Fibroblast of gingiva (primary cell): Measurements from ENCODE around the gene SP2.
A peak's percentile ranks its signal among the peaks of the same experiment; 100 is the strongest.
"Not testable (repeated sequence)": the region's sequence is repeated elsewhere in the genome, so short reads cannot be mapped to it uniquely, and the experiment has no call there.

Experiments used
- DNase-seq: peaks from one replicate; pipeline ENCODE4 v3.0.0-alpha.2; 2011; ENCODE audit warnings: low read depth

The SP2 gene

DNA sequence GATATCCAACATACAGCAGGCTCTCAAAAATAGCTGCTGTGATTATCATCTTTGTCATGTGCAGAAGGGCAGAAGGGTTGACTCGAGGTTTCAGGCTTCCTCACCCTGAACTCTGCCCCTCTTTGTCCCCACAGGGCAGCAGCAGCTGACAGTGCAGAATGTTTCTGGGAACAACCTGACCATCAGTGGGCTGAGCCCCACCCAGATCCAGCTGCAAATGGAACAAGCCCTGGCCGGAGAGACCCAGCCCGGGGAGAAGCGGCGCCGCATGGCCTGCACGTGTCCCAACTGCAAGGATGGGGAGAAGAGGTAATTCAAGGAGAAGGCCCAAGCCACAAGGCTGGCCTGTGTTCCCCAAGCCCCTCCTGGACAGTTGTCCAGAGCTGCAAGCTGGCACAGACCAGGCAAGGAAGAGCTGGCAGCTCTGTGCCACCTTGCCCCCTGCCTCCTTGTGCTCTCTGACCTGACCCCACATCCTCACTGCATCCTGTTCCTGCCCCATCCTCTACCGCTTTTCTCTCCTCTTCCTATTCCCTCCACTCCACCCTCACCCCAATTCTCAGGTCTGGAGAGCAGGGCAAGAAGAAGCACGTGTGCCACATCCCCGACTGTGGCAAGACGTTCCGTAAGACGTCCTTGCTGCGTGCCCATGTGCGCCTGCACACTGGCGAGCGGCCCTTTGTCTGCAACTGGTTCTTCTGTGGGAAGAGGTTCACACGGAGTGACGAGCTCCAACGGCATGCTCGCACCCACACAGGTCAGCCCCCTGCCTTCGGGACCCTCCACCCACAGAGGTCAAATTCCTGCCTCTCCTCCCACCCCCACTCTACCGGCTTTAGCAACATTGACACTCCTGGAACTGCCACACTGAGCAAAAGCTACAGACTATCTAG is 29.0 kb downstream of the SP2 start:
- DNase-seq = no peak

DNA sequence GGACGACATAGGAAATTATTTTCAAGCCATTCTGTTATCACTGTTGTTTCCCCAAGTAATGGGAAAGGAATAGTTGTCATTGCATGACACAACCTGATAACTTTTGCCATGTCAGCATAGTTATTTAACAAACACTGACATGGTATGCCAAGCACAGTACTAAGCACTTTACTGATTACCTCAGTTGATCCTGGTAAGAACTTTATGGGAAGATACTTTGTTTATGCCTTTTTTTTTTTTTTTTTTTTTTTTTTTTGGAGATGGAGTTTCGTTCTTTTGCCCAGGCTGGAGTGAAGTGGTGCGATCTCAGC is 29.6 kb downstream of the SP2 start:
- DNase-seq = no peak

DNA sequence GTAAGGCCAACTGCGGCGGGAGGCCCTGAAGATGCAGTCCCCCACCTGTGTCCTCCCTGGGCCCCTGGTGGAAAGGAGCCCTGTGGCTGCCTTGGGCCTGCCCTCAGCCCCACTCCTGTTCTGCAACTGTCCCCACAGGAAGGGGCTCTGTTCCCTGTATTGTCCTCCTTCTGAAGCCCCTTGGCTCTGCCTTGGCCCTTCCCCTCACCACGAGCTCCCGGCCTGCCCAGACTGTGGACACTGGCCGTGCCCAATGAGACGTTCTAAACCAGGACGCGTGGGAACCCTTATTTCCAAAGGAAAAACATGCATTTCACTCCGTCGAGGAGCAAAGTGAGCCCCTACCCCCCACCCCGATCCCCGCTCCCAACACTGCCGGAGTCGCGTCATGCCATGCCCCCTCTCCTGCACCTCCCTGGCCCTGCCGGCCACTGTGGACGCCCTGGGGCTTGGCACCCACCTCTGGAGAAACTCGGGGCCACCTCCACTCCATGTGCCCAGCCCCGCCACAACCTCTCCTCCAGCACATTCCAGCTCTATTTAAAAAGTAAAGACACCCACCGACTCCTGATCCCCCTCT is 31.9 kb downstream of the SP2 start:
- no peak for DNase-seq

DNA sequence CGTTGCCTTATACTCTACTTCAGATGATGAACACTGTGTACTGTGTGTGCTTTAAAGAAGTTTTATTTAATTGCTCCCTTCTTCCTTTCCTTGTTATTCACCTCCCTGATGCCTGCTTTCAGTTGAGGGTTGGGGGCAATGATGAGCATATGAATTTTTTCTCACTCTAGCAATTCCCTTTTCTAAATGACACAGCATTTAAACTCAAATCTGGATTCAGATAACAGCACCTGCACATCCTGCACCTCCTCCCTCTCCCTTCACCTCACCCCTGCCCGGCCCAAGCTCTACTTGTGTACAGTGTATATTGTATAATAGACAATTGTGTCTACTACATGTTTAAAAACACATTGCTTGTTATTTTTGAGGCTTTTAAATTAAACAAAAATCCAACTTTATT is 32.4 kb downstream of the SP2 start:
- no peak for DNase-seq

DNA sequence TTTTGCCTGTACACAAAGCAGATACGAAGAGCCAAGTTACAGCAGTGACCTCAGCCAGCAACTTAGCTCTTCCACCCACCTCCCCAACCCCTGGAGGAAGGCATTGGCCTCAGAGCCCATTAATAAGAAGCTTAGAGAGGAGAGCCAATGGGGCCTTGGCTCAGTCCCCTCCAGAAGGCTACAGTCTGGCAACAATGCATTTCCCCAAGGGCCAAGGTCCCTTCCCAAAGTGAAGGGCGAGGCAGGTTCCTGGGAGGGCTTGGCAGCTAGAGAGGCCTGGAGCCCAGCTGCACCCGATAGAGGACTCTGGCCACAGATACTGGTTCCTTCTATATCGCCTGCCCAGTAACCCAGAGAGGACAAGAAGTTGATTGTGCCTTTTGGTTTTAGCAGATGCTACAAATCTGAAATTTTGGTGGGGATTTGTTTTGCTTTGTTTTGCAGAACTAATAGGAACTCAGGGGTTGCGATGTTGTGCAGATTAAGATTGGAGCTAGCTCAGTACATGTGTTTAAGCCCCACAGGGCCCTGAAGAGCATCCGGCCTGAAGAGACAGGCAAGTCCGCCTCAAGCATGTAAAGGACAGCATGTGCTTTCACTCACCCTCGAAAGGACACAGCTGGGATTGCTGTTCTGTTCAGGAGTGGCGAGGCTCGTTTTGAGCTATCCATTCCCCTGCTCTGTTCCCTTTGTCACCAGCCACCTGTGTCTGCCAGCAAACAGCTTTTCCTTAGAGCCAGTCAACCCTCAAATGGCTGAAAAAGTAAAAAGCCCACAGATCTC is 33.4 kb downstream of the SP2 start:
- DNase-seq = no peak

DNA sequence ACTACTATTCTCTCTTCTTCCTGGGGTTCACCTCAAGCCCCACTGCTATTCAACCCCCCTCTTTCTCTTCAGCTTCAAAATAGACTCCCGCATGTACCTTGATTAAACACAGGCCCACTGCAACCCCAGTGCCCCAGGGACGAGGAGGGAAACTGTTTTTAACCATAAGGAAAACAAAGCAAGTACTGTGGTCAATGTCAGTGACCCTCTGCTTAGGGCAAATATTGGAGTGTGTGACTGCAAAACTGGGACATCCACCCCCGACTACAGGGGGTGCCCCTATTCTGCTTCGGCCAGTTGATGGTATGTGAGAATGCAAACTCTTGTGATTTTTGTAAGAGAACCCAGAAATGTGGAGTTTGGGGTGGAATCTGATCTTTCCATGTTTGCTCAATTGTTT is 35.8 kb downstream of the SP2 start:
- DNase-seq = peak; percentile 8

DNA sequence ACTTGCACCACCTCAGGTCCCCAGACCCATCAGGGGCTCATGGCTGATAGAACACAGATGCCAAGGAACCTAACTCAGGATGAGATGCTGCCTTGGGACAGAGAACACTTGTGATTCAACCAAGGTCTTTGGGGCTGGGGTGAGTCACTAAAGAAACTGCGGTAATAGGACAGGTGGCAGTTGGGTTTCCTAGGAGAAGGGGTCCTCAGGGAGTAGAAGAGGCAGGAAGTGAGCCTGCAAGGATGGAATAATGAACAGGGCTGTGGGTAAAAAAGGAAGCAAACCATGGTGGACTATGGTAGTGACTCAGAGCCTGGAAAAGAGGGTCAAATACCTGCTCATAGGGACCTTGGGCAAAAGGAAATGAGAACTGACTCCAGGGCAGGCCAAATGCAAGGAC is 38.8 kb downstream of the SP2 start:
- DNase-seq = no peak

DNA sequence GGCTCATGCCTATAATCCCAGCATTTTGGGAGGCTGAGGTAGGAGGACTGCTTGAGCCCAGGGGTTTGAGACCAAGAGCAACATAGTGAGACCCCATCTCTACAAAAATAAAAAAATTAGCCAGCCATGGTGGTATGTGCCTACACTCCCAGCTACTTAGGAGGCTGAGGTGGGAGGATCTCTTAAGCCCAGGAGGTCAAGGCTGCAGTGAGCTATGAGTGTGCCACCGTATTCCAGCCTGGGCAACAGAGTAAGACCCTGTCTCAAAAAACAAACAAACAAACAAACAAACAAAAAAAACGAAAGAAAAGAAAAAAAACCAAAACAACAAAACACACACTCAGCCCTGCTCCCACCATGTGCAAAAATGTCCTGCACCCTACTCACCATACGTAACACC is 39.4 kb downstream of the SP2 start:
- not testable (repeated sequence) for DNase-seq

DNA sequence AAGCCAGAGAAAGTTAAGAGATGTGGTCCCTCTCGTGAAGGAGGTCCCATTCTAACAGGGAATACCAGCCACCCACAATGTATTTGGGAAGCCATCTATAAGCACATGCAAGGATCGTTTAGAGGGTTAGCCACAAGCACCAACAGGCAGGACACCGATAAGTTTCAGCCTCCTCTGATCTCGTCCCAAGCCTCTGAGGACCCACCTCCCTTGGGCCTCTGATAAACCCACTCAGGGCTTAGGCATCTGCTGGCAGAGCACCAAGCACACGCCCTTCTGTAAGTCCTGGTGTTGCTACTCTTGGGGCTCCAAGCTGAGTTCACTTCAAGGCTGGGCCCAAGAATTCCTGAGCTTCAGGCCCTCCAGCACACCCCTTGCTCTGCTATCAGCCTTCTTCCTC is 39.9 kb downstream of the SP2 start:
- DNase-seq = peak; percentile 22

DNA sequence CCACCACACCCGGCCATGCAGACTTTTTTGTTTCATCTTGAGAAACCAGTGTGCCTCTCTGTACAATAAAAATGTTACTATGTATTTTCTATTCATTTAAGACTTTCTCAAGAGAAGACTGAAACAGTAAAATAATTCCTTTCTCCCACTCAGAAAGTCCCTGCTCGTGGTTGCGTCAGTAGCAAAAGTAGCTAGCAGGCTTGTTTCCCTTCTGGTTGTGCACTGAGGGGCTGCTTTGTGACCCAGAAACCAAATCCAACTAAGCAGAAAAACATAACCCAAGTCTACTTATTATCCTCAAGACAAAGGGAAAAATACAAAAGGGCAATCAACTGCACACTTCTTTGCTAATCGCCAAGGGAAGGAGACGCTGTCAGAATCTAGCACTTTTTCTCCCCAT is 41.9 kb downstream of the SP2 start:
- DNase-seq = no peak

DNA sequence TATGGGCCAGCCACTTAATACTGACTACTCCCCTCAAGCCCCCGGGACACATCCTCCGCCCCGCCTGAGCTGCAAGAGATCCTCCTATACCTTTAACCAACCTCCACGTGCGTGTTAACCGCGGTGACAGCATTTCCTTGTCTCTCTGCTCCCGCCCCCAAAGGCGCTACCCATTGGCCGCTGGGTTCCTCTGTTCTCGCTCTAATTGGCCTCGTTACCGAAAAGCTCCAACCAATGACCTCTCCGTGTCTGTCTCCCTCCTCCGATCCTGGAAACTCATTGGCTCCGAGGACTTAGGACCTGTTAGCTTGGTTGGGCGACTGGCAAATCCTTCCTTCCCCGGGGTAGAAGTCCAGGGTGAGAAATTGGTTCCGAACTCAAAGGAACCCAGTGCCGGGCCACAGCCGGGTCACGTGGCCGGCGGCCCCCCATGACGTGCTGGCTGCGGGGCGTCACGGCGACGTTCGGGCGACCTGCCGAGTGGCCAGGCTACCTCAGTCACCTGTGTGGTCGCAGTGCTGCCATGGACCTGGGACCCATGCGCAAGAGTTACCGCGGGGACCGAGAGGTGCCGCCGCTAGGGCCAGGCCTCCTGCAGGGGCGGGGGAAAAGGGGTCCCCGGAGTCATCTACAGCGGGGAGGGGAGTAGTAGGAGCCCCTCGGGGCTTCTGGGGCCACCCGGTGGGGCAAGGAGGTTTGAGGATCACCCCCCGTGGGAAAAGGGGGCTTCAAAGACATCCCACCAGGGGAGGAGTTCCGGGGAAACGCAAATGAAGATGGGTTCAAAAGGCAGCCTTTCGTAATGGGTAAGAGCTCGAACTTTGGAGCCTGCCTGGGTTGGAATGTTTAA is 45.4 kb downstream of the SP2 start, which contains the start of gene PNPO:
TSS of gene PNPO (plus strand) at position 326 of the 850 bp plus-strand sequence. CDS start at position 431, 105 bp downstream.
- peak; percentile 98 for DNase-seq

DNA sequence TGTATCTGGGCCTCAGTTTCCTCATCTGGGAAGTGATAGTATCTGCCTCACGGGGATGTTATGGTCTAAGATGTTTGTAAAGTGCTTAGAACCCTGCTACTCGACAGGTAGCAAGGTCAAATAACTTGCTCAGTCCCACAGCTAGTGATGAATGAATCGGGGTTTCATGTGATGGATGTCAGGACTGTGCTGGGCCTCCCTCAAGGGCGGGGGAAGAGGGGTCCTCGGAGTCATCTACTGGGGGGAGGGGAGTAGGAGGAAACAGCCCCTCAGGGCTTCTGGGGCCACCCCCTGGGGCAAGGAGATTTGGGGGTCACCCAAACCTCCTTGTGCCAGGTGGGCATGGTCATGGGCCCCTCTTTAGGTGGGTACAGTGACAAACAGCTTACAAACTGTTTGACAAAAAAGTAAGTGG is 46.1 kb downstream of the SP2 start:
- no peak for DNase-seq

DNA sequence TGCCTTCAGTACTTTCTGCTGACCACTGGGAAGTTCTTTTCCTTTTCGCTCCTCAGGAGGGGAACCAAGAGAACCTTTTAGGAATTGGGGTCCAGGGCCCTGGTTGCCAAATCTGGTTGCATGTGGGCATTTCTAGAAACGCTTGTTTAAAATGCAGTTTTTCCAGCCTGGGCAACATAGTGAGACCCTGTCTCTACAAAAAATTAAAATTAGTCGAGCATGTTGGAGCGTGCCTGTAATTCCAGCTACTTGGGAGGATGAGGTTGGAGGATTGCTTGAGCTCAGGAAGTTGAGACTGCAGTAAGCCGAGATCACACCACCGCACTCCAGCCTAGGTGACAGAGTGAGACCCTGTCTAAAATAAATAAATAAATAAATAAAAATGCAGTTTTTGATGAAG is 46.5 kb downstream of the SP2 start:
- DNase-seq = no peak

DNA sequence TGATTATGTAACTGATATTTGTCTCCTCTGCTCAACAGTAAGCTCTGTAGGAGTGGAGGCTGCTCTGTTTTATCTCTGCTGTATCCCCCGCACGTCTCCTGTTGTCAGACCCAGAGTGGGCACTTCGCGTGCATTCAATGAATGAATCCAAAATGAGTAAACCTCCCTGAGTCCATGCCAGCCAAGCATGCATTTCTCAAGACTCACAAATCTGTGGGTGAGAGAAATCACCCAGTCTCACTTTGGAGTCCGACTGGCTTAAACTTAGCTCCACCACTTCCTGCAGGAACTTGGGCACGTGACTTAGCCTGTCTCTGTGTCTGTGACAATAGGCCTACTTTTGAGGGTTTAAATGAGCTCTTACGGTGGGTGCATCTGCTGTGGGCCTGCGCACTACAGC is 49.0 kb downstream of the SP2 start:
- DNase-seq = no peak

DNA sequence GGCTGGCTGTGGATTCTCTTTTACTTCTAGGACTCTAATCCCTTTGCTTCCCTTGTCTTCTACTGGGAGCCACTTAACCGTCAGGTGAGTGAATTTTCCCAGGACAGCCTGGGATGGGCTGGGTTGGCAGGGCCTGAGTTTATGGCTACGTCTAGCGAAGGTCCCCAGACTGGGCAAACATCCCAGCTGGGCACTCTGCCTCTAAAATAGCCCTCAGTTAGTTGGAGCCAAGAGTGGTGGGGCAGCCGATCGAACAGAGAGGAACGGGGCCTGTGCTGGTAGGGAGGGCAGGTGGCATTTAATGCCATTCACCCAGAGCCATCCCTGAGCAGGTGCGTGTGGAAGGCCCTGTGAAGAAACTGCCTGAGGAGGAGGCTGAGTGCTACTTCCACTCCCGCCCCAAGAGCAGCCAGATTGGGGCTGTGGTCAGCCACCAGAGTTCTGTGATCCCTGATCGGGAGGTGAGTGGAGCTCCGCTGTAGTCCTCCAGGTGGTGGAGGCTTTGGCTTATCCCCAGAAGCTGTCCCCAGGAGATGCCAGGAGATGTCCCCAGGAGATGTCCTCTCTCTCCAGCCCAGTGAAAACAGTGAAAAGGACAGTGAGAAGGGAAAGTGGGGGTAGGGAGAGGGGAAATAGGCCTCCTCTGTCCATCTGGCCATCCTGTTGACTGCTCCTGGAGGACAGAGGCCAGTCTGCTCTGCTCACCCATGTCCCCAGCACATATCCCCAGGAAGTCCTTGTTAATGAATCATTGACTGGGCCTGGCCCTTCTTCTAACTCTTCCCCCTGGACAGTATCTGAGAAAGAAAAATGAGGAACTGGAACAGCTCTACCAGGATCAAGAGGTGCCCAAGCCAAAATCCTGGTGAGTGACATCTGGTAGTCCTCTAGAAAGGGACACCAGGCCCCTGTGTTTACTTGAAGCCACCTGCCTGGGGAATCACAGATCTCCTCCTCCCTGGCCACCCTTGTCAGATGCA is 49.8 kb downstream of the SP2 start:
- DNase-seq = no peak

DNA sequence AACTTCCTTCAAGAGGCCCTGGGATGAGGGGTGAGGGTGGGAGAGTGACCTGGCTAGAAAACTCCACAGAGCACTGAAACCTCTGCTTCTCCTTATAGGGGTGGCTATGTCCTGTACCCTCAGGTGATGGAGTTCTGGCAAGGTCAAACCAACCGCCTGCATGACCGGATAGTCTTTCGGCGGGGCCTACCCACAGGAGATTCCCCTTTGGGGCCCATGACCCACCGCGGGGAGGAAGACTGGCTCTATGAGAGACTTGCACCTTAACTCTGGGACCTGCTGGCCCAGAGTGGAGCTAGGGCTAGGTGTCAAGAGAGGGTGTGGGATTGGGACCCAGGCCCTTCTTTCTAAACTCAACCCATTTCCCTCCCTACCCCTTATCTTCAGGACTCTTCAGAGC is 50.5 kb downstream of the SP2 start:
- DNase-seq = no peak

DNA sequence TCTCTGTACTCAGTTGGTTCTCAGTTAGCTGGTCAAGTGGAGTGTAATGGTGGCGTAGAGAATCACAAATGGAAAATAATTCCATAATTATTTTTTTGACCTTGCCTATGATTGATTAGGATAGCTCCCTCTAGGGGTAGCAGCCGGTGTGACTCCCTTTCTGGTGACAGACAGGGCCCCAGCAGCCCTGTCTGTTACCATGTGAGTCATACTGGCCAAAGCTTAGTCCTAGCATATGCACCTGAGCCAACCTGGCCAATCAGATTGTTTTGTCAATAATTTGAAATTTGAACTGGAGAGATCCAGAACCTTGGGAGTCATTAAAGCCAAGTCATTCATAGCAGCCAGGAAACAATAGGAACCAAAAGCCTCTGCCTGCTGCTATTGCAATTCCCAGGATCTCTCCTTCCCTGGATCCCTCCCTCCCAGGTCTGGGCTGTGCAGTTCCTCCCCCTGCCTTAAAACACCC is 50.9 kb downstream of the SP2 start:
- DNase-seq = peak; percentile 70

DNA sequence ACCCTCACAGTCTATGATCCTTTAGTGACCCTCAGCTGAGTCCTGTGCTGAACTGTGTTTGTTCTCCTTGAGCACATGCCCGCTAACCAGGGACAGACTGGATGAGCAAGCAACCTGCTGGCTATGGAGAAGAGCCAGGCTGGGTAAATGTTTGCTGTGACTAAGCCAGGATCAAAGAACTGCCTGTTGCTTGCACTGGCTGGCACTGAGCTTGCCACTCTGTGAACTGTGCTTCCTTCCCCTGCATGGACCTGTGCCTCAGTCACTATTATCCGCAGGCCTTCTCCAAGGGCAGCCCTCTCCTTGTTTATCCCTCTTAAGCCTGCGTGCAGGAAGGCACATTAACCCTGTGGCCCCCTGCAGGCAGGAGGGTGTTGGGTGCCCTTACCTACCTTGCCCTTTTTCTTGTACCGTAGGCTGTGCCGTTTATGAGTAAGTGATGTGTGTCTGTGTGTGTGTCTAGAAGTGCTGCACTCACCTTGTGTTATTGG is 52.7 kb downstream of the SP2 start:
- no peak for DNase-seq

DNA sequence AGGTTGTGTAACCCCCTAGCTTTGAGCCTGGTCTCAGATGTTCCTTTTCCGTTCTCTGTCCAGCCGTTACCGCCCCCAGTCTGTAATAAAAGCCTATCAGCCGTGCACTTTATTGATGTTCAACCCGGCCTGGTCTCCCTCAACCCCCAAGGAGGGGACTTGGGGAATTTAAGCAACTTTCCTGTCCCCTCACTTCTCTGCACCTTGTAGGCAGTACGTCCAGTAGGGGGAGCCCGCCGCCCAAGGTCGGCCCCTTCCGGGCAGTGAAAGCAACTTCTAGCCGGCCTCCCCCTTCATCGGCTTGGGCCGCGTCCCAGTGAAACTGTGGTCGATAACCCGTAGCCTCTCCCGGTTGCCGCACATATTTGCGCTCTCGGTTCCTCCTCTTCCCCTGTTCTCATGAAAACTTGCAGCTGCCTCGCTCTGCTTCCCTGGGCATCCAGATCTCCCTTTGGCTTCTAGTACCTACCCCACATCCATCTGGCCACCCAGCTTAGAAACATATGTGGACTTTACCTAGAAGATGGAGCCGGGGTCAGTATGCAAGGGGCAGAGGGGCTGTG is 53.2 kb downstream of the SP2 start:
- DNase-seq = peak; percentile 69

DNA sequence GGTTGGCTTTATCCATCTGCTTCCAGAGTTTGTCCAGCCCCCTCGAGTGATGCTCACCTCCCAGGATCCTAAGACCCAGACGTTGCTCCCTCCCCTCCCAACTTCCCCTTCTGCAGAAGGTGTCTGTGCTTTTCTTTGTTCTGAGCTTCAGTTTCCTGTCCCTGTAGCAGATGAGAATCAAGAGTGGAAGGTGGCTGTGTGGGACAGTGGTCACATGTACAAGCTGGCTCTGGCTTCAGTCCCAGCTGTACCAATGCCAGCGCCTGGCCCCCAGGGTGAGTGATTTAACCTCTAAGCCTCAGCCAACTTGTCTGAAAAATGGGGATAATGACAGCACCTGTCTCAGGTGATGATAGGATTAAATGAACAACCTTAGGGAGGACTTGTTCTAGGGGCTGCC is 53.9 kb downstream of the SP2 start:
- DNase-seq = no peak
